Measurements from ENCODE around the gene AFMID. TPM values are rescaled to one million over a fixed set of nuclear protein-coding genes. Genes with fewer than 3 reads are reported as not detected.

AFMID gene
- total and polyA plus RNA-seq, 8 donors: 30.7 to 53.7 (median 34.0) TPM

- no peak for FAIRE-seq
- peaks cover 19 to 40% (median 21%) of the 10 kb centered on the region in 3 donors for H3K4me1 ChIP-seq
Observed at GRCh38 chr17:78140169-78141051, 46.8 kb upstream of the AFMID start.

GRCh38 chr17:78141437-78142118 lies 45.6 kb upstream of the AFMID start:
- TF ChIP-seq CTCF (IDR thresholded peaks at IDR 0.05): no peak
- intact Hi-C loops (cut with DNase I): no loop called here
- Histone ChIP-seq H3K9me3 (no peaks in the 10 kb centered on the region), H3K27ac (peak overlapping the region in 2 of 4 donors; percentile 51 to 55), H3K27me3 (no peaks in the 10 kb centered on the region), H3K4me1 (peaks cover 24 to 47% (median 27%) of the 10 kb centered on the region in 3 donors), H3K36me3 (no peaks in the 10 kb centered on the region), H3K4me3 (no peak overlapping the region)
- WGBS, 2 donors: 77 to 83% methylated on average over 19 to 20 of the region's 20 CpGs
- peak in 1 of 6 donors; percentile 75 for DNase-seq
- FAIRE-seq: no peak
- no peak for ATAC-seq

More at GRCh38 chr17:78140169-78141051, 46.8 kb upstream of the AFMID start:
- no peak overlapping the region for H3K4me3 ChIP-seq
- TF ChIP-seq CTCF (IDR thresholded peaks at IDR 0.05): no peak
- no peaks in the 10 kb centered on the region for H3K9me3 ChIP-seq
- H3K27me3 ChIP-seq: no peaks in the 10 kb centered on the region
- intact Hi-C loops (cut with DNase I): no loop called here
- ATAC-seq (peak; percentile 56 to 77 (median 72)), DNase-seq (peak; percentile 89 to 98 (median 96))
- H3K27ac ChIP-seq: peak overlapping the region in 1 of 4 donors; percentile 51
- 22 to 30% methylated on average over 49 to 58 of the region's 58 CpGs for WGBS, 2 donors
- no peaks in the 10 kb centered on the region for H3K36me3 ChIP-seq

GRCh38 chr17:78142119-78142861 lies 44.9 kb upstream of the AFMID start:
- H3K4me1 ChIP-seq: peaks cover 24 to 47% (median 27%) of the 10 kb centered on the region in 3 donors
- ATAC-seq: peak in 2 of 4 donors; percentile 1 to 23
- DNase-seq: peak; percentile 73 to 86 (median 79)
- WGBS, 2 donors: 67 to 72% methylated on average over 16 of the region's 16 CpGs
- no peaks in the 10 kb centered on the region for H3K36me3 ChIP-seq
- H3K27me3 ChIP-seq: no peaks in the 10 kb centered on the region
- peak overlapping the region in 1 of 4 donors; percentile 55 for H3K27ac ChIP-seq
- TF ChIP-seq CTCF (IDR thresholded peaks at IDR 0.05): no peak
- FAIRE-seq: no peak
- H3K9me3 ChIP-seq: no peaks in the 10 kb centered on the region
- intact Hi-C loops (cut with DNase I): no loop called here
- H3K4me3 ChIP-seq: no peak overlapping the region

GRCh38 chr17:78143214-78144146 lies 43.7 kb upstream of the AFMID start:
- no peak for ATAC-seq
- peak overlapping the region; percentile 56 to 83 (median 82) for H3K27ac ChIP-seq
- H3K4me1 ChIP-seq: peaks cover 24 to 57% (median 37%) of the 10 kb centered on the region in 3 donors
- H3K27me3 ChIP-seq: no peaks in the 10 kb centered on the region
- no peaks in the 10 kb centered on the region for H3K36me3 ChIP-seq
- H3K9me3 ChIP-seq: no peaks in the 10 kb centered on the region
- peak in 5 of 6 donors; percentile 16 to 63 (median 31) for DNase-seq
- WGBS, 2 donors: 82 to 83% methylated on average over 21 of the region's 21 CpGs
- FAIRE-seq: no peak
- no peak overlapping the region for H3K4me3 ChIP-seq
- TF ChIP-seq CTCF (IDR thresholded peaks at IDR 0.05): no peak
- intact Hi-C loops (cut with DNase I): no loop called here
